ENCODE data around the gene PHTF1. TPM values are rescaled to one million over a fixed set of nuclear protein-coding genes. Genes with fewer than 3 reads are reported as not detected.

PHTF1 gene
- total and polyA plus RNA-seq, 10 of the 15 experiments (the other 5 are each of a cell fraction or from before 2014, with no cell fraction given), result 7.8 to 37.6 (median 24.1) TPM

DNA sequence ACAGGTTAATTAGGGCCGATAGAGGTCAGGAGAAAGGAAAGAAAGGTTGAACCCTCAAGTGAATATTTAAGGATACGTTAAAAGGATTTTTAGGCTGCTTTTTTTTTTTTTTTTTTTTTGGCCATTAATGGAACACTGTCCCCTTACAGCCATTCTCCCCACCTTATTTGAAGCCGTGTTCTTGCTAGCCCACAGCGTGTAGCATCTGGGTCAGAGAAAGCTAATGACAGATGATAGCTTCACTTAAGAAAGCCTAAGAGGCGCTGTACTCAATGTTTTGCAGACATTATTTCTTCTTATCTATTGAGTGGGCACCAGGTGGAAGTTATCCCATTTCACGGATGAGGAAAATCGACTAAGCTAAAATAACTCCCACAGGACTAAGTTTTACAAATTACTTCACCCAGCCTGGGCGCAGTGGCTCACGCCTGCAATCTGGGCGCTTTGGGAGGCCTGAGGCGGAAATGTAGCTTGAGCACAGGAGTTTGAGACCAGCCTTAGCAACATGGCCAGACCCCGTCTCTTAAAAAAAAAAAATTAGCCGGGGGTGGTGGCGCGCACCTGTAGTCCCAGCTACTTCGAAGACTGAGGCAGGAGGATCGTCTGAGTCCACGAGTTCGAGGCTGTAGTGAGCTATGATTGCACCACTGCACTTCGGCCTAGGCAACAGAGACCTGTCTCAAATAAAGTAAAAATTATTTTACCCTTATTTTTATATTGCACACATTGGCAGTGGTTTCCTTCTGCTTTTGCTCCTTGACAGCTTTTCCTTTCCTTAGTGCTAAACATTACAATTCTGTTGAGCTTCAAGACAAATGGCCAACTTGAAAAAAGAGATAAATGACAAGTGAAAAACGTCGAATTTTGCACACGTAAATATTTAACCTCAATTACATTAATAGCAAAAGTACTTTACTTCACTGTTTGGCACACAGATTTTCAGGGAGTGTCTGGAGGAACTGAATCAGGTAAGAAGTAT is 1.1 kb upstream of the PHTF1 start:
- Histone ChIP-seq H3K9me3 (replicated peaks; ENCODE audit: control insufficient read depth, insufficient read depth, low read length) (no peaks in the 10 kb centered on the region), H3K79me2 (ENCODE audit: control insufficient read depth, insufficient read depth, low read length) (peaks cover 25% of the 10 kb centered on the region), H3K4me3 (peak overlapping the region; percentile 85), H3K27me3 (replicated peaks in 1 of 2; ENCODE audit: control insufficient read depth in 2 of 2, insufficient read depth in 2 of 2, low read length in 1 of 2) (no peaks in the 10 kb centered on the region), H3K27ac (ENCODE audit: control insufficient read depth, insufficient read depth) (peak overlapping the region; percentile 94), H3K9ac (ENCODE audit: control insufficient read depth, insufficient read depth, low read length) (peak overlapping the region; percentile 93), H2AFZ (ENCODE audit: control insufficient read depth, low read depth, low read length) (peak overlapping the region; percentile 93), H3K4me2 (ENCODE audit: control insufficient read depth, insufficient read depth) (peak overlapping the region; percentile 70), H3K4me1 (ENCODE audit: control insufficient read depth, insufficient read depth, low read length) (no peaks in the 10 kb centered on the region; the same call in 1 of the 2 replicates), H3K36me3 (ENCODE audit: control insufficient read depth in 2 of 2, insufficient read depth in 2 of 2, low read length in 1 of 2) (peaks cover 0 to 3% of the 10 kb centered on the region in 2 experiments; a peak in 3 of 4 replicates), H4K20me1 (ENCODE audit: control insufficient read depth, insufficient read depth) (no peaks in the 10 kb centered on the region)
- ChIA-PET CTCF (interaction anchor here (0.6 to 2.8 kb wide), 17 partner anchors 8 to 1160 kb away, joined by 3 to 20 read pairs (median 4); partner anchors contain the start of genes HIPK1 and RSBN1), POLR2A (interaction anchor here (0.6 to 3.9 kb wide), 21 partner anchors 9 to 1105 kb away, joined by 3 to 36 read pairs (median 4); partner anchors contain the start of gene RSBN1), SMC1A (ENCODE audit: uncharacterized antibody, unreplicated experiment) (interaction anchor here (0.8 to 5.5 kb wide), 18 partner anchors 9 to 169 kb away, joined by 3 to 66 read pairs (median 6); partner anchors contain the start of genes AP4B1, HIPK1 and RSBN1), RAD21 (ENCODE audit: unreplicated experiment) (interaction anchor here (0.6 to 5.2 kb wide), 19 partner anchors 8 to 646 kb away, joined by 3 to 55 read pairs (median 5); partner anchors contain the start of genes AP4B1, HIPK1 and RSBN1)
- intact Hi-C loops (cut with micrococcal nuclease; ENCODE audit: unreplicated experiment) (no loop called here), in situ Hi-C loops (cut with MboI) (no loop called here)
- WGBS (ENCODE audit: insufficient coverage, insufficient replicate concordance, low lambda C conversion rate, missing lambda C conversion rate), result 86% methylated on average over 22 of the region's 23 CpGs
- ATAC-seq (no peak), FAIRE-seq (no peak), DNase-seq (ENCODE audit: low read depth, low spot score) (no peak)
- no TSS peak for BruUV-seq (replicated peaks)
- TF ChIP-seq ZBTB33 (IDR thresholded peaks at IDR 0.05), result 0 out of 2 replicates have a peak, but pooled peaks have one; percentile 14
- no peak for TF ChIP-seq ATF7 (IDR thresholded peaks at IDR 0.05; ENCODE audit: low read depth)
